HEK293T (cell line): ENCODE data around the gene DMD.

Experiments
- FOXK2 ChIP-seq: fragments of 450-650 bp; IDR thresholded peaks from 2 replicates; pipeline ENCODE4 v1.6.1; 2016; ENCODE audit warnings: mild to moderate bottlenecking
- FOXM1 ChIP-seq: fragments of 450-650 bp; IDR thresholded peaks from 2 replicates; pipeline ENCODE4 v1.6.1; 2017; ENCODE audit warnings: mild to moderate bottlenecking, borderline replicate concordance
- L3MBTL2 ChIP-seq: fragments of 450-650 bp; conservative IDR thresholded peaks from 2 replicates; pipeline ENCODE4 v1.6.1; 2016; ENCODE audit warnings: mild to moderate bottlenecking
- LEF1 ChIP-seq: fragments of 450-650 bp; IDR thresholded peaks from 2 replicates; pipeline ENCODE4 v1.6.1; 2017; ENCODE audit warnings: mild to moderate bottlenecking, borderline replicate concordance
- PKNOX1 ChIP-seq: fragments of 450-650 bp; IDR thresholded peaks from 2 replicates; pipeline ENCODE4 v1.6.1; 2016
- SUZ12 ChIP-seq: fragments of 450-650 bp; IDR thresholded peaks from 2 replicates; pipeline ENCODE4 v1.6.1; 2016; ENCODE audit warnings: mild to moderate bottlenecking
- TARDBP ChIP-seq: fragments of 450-650 bp; IDR thresholded peaks from 2 replicates; pipeline ENCODE4 v1.6.1; 2016

DNA sequence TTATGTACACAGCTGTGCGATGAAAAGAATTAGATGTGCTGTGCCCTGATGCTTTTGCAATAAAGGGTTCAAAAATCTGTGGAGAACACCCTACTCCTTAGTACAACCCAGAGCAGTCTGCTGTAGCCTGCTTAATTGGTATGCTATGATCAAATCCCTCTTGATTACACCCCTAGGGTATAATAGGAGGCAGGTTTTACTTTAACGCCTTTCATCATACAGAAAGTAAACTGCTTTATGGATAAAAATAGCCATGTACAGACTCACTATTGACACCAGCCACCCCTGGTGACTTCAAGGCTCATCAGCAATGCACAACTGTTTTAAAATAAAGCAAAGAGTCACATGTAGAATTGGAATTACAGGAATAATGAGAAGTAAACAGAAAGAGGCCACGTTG is 315.3 kb downstream of the DMD start:
- TF ChIP-seq FOXK2: no peak
- no peak for TF ChIP-seq SUZ12
- TF ChIP-seq L3MBTL2: no peak
- TF ChIP-seq LEF1: no peak
- TF ChIP-seq FOXM1: no peak
- TF ChIP-seq PKNOX1: no peak
- TF ChIP-seq TARDBP: no peak
